DND-41 (cell line): Measurements from ENCODE around the gene TNFRSF12A.
A peak's percentile ranks its signal among the peaks of the same experiment; 100 is the strongest.

Experiments used
- ATAC-seq: fragments of 200-7000 bp; cut with Tn5 transposase; 3 replicates; pipeline ENCODE4 v1.9.1; 2021; ENCODE audit warnings: low read depth; ENCODE audit not compliant: insufficient read depth
- DNase-seq: peaks from one replicate; pipeline ENCODE4 v3.0.0-alpha.2; 2020
- H2AFZ ChIP-seq: 2 replicates; pipeline ENCODE4 v1.6.0; 2012; ENCODE audit warnings: low read depth, low read length
- H3K27ac ChIP-seq: 2 replicates; pipeline ENCODE4 v1.5.1; 2012; ENCODE audit warnings: low read length, inconsistent platforms
- H3K27me3 ChIP-seq: fragments of 200-600 bp; sonication (generic); 2 replicates; pipeline ENCODE4 v1.6.0; 2012; ENCODE audit warnings: low read length, mild to moderate bottlenecking, inconsistent platforms; ENCODE audit not compliant: insufficient read depth, poor library complexity
- H3K36me3 ChIP-seq: 2 replicates; pipeline ENCODE4 v1.5.1; 2012; ENCODE audit warnings: low read length, inconsistent platforms; ENCODE audit not compliant: insufficient read depth
- H3K4me1 ChIP-seq: 2 replicates; pipeline ENCODE4 v1.5.1; 2012; ENCODE audit warnings: mild to moderate bottlenecking, low read length; ENCODE audit not compliant: insufficient read depth
- H3K4me2 ChIP-seq: 2 replicates; pipeline ENCODE4 v1.6.0; 2012; ENCODE audit warnings: mild to moderate bottlenecking, moderate library complexity, low read length, inconsistent platforms; ENCODE audit not compliant: insufficient read depth
- H3K4me3 ChIP-seq, 2 experiments: fragments of 200-600 bp in 1 of 2; shearing (Covaris generic) in 1 of 2; 2 replicates each; pipeline ENCODE4 v1.5.1; 2012 to 2016; ENCODE audit warnings: inconsistent platforms in 2 of 2, low read length in 2 of 2, mild to moderate bottlenecking in 2 of 2, low read depth in 1 of 2, moderate library complexity in 1 of 2
- H3K79me2 ChIP-seq: 2 replicates; pipeline ENCODE4 v1.6.0; 2012; ENCODE audit warnings: low read length, inconsistent platforms; ENCODE audit not compliant: insufficient read depth
- H3K9ac ChIP-seq: 2 replicates; pipeline ENCODE4 v1.6.0; 2012; ENCODE audit warnings: low read depth, mild to moderate bottlenecking, inconsistent platforms, low read length, moderate library complexity
- H3K9me3 ChIP-seq: 2 replicates; pipeline ENCODE4 v1.5.1; 2012; ENCODE audit warnings: low read length, moderate library complexity, mild to moderate bottlenecking, inconsistent platforms; ENCODE audit not compliant: insufficient read depth, severe bottlenecking
- H4K20me1 ChIP-seq: 2 replicates; pipeline ENCODE4 v1.6.0; 2012; ENCODE audit warnings: low read length; ENCODE audit not compliant: insufficient read depth
- EZH2 ChIP-seq: IDR thresholded peaks from 3 replicates; pipeline ENCODE4 v1.6.1; 2012; ENCODE audit warnings: borderline replicate concordance, low read depth, mild to moderate bottlenecking, moderate library complexity, low read length, inconsistent platforms; ENCODE audit not compliant: severe bottlenecking
- TF ChIP-seq, protein P1 (sequence below): IDR thresholded peaks from 2 replicates; pipeline ENCODE4 v1.5.1; 2012; ENCODE audit warnings: borderline replicate concordance, low read length, moderate library complexity, mild to moderate bottlenecking; ENCODE audit not compliant: poor library complexity, severe bottlenecking; ENCODE audit errors: extremely low read depth

TNFRSF12A gene

DNA sequence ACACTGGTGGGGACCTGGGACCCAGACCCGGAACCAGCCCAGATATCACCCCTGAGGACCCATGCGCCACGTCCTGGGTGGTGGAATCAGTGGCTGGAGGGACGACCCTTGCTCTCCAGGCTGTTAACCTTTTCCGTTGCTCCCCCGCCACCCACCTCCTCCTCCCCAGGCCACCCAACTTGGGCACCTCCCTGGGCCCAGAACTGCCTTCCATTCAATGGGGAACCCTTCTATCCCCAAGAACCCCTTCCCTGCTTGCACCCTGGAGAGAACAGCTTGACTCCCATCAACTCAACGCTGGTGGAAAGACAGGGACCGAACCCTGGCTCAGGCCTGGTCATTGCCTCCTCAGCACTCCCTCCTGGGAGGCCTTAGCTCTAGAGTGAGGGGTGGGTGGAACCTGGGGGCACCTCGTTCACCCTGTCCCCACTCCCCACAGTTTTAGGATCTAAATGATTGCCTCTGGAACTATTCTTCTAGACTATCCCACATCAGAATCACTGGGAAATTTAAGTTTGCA, 39.6 kb downstream of the TNFRSF12A start:
- peaks cover 12% of the 10 kb centered on the region; the same call in 1 of the 2 replicates for H4K20me1 ChIP-seq
- peak overlapping the region; percentile 51 to 74; a peak in 3 of 4 replicates for H3K4me3 ChIP-seq
- no peaks in the 10 kb centered on the region for H3K9me3 ChIP-seq
- peak overlapping the region; percentile 83 for H3K9ac ChIP-seq
- TF ChIP-seq, protein P1, sequence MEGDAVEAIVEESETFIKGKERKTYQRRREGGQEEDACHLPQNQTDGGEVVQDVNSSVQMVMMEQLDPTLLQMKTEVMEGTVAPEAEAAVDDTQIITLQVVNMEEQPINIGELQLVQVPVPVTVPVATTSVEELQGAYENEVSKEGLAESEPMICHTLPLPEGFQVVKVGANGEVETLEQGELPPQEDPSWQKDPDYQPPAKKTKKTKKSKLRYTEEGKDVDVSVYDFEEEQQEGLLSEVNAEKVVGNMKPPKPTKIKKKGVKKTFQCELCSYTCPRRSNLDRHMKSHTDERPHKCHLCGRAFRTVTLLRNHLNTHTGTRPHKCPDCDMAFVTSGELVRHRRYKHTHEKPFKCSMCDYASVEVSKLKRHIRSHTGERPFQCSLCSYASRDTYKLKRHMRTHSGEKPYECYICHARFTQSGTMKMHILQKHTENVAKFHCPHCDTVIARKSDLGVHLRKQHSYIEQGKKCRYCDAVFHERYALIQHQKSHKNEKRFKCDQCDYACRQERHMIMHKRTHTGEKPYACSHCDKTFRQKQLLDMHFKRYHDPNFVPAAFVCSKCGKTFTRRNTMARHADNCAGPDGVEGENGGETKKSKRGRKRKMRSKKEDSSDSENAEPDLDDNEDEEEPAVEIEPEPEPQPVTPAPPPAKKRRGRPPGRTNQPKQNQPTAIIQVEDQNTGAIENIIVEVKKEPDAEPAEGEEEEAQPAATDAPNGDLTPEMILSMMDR, result no peak
- no peak for TF ChIP-seq EZH2
- H3K79me2 ChIP-seq, result peaks cover 27% of the 10 kb centered on the region
- H3K4me2 ChIP-seq, result peak overlapping the region; percentile 83
- peak overlapping the region; percentile 90 for H3K27ac ChIP-seq
- H3K27me3 ChIP-seq, result no peaks in the 10 kb centered on the region
- H2AFZ ChIP-seq, result peak overlapping the region; percentile 76
- no peak for DNase-seq
- peaks cover 36% of the 10 kb centered on the region for H3K4me1 ChIP-seq
- peaks cover 25% of the 10 kb centered on the region for H3K36me3 ChIP-seq
- no peak for ATAC-seq

DNA sequence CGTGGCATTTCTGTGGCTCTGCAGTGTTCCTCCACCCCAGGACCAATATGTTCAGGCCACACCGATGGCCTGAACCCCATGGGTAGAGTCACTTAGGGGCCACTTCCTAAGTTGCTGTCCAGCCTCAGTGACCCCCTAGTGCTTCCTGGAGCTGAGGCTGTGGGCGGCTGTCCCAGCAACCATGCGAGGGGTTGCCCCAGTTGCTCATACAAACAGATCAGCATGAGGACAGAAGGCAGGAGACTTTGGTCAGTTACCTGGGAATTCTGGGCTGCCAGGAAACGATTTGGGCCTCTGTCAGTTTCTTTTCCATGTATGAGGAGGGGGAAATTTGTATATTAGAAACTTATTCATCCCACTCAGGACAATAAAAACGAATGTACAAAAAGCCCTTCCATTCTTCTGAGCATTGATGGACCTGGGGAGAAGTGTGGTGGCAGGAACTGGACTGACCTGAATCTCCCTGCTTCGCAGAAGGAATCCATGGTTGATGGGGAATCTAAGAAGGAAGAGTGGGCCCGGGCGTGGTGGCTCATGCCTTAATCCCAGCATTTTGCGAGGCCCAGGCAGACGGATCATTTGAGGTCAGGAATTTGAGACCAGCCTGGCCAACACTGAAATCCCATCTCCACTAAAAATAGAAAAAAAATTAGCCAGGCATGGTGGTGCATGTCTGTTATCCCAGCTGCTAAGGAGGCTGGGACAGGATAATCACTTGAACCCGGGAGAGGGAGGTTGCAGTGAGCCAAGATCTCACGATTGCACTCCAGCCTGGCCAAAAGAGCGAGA, 40.4 kb downstream of the TNFRSF12A start:
- Histone ChIP-seq H3K9me3 (no peaks in the 10 kb centered on the region), H3K36me3 (peaks cover 18% of the 10 kb centered on the region; the same call in 1 of the 2 replicates), H3K4me1 (peaks cover 44% of the 10 kb centered on the region), H3K9ac (peak overlapping the region; percentile 83), H3K27me3 (no peaks in the 10 kb centered on the region), H2AFZ (no peak overlapping the region), H4K20me1 (peaks cover 12% of the 10 kb centered on the region; the same call in 1 of the 2 replicates), H3K79me2 (peaks cover 34% of the 10 kb centered on the region), H3K4me3 (no peak overlapping the region; a peak in 1 of 4 replicates), H3K27ac (peak overlapping the region; percentile 90), H3K4me2 (peak overlapping the region; percentile 83; the same call in 1 of the 2 replicates)
- DNase-seq (no peak), ATAC-seq (no peak)
- TF ChIP-seq EZH2, result no peak
- TF ChIP-seq, protein P1, result no peak

DNA sequence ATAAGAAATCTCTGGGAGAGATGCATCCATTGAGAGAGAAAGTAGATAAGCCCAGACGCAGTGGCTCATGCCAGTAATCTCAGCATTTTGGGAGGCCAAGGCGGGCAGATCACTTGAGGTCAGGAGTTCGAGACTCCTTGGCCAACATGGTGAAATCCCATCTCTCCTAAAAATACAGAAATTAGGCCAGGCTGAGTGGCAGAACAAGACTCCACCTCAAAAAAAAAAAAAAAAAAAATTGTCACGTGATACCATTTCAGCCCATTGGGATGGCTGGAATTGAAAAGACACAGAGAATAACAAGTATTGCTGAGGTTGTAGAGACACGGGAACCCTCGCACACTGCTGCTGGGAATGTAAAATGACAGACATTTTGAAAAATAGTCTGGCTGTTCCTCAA, 42.4 kb downstream of the TNFRSF12A start:
- Histone ChIP-seq H3K9me3 (no peaks in the 10 kb centered on the region), H3K4me2 (no peak overlapping the region), H2AFZ (no peak overlapping the region), H3K36me3 (peaks cover 28% of the 10 kb centered on the region), H3K4me3 (no peak overlapping the region), H4K20me1 (peaks cover 7% of the 10 kb centered on the region; the same call in 1 of the 2 replicates), H3K4me1 (peaks cover 55% of the 10 kb centered on the region), H3K79me2 (peaks cover 47% of the 10 kb centered on the region), H3K9ac (no peak overlapping the region), H3K27me3 (no peaks in the 10 kb centered on the region), H3K27ac (no peak overlapping the region)
- DNase-seq, result no peak
- TF ChIP-seq, protein P1, result no peak
- no peak for TF ChIP-seq EZH2
- no peak for ATAC-seq
